Measurements from ENCODE around the gene GRIK3. TPM values are rescaled to one million over a fixed set of nuclear protein-coding genes. Genes with fewer than 3 reads are reported as not detected.

GRIK3 gene
- total and polyA plus RNA-seq, 8 donors, result under 0.01 to 4.9 (median 0.46) TPM; not detected in 1

GRCh38 chr1:36814083-36814482 lies 220.2 kb downstream of the GRIK3 start:
- Histone ChIP-seq H3K27ac (no peak overlapping the region), H3K4me3 (no peak overlapping the region), H3K36me3 (no peaks in the 10 kb centered on the region), H3K4me1 (no peaks in the 10 kb centered on the region), H3K9me3 (no peaks in the 10 kb centered on the region), H3K27me3 (peaks cover 0 to 40% (median 16%) of the 10 kb centered on the region in 3 donors)
- 83 to 88% (median 87%) methylated on average over 7 of the region's 7 CpGs for WGBS, 5 donors
- intact Hi-C loops (cut with DNase I; ENCODE audit: low total_unique reads), result no loop called here
- DNase-seq, result no peak
- TF ChIP-seq, protein P1, sequence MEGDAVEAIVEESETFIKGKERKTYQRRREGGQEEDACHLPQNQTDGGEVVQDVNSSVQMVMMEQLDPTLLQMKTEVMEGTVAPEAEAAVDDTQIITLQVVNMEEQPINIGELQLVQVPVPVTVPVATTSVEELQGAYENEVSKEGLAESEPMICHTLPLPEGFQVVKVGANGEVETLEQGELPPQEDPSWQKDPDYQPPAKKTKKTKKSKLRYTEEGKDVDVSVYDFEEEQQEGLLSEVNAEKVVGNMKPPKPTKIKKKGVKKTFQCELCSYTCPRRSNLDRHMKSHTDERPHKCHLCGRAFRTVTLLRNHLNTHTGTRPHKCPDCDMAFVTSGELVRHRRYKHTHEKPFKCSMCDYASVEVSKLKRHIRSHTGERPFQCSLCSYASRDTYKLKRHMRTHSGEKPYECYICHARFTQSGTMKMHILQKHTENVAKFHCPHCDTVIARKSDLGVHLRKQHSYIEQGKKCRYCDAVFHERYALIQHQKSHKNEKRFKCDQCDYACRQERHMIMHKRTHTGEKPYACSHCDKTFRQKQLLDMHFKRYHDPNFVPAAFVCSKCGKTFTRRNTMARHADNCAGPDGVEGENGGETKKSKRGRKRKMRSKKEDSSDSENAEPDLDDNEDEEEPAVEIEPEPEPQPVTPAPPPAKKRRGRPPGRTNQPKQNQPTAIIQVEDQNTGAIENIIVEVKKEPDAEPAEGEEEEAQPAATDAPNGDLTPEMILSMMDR (IDR thresholded peaks at IDR 0.05), result no peak
- no peak for TF ChIP-seq POLR2AphosphoS5 (IDR thresholded peaks at IDR 0.05)
- TF ChIP-seq POLR2A (IDR thresholded peaks at IDR 0.05), result no peak
- no peak for TF ChIP-seq EP300 (IDR thresholded peaks at IDR 0.05)

DNA sequence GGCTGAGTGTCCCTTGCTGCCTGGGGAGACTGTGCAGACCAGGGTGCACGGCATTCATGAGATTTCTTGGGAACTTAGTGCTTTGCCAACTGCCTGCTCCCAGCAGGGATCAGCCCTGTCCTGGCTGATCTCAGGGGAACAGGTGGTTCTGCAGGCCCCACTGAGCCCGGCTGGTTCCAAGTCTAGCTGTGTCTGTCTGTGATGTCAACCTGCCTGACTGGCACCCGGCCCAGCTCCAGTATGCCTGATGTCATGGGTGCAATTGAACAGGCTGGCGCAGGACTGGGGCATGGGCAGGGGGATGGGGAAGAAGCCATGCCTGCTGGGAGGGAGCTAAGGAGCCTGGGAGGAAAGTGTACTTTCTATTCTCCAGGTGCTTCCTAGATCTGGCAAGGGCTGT lies 227.1 kb downstream of the GRIK3 start:
- Histone ChIP-seq H3K4me1 (no peaks in the 10 kb centered on the region), H3K9me3 (no peaks in the 10 kb centered on the region), H3K36me3 (no peaks in the 10 kb centered on the region), H3K4me3 (no peak overlapping the region), H3K27me3 (peaks cover 0 to 28% (median 4%) of the 10 kb centered on the region in 3 donors), H3K27ac (no peak overlapping the region)
- 37 to 69% (median 62%) methylated on average over 2 to 4 of the region's 4 CpGs for WGBS, 5 donors
- intact Hi-C loops (cut with DNase I; ENCODE audit: low total_unique reads), result no loop called here
- DNase-seq, result peak in 1 of 2 donors; percentile 16
- TF ChIP-seq POLR2A (IDR thresholded peaks at IDR 0.05) (no peak), EP300 (IDR thresholded peaks at IDR 0.05) (no peak), POLR2AphosphoS5 (IDR thresholded peaks at IDR 0.05) (no peak)
- TF ChIP-seq, protein P1 (IDR thresholded peaks at IDR 0.05), result no peak

GRCh38 chr1:36805979-36806640 lies 228.2 kb downstream of the GRIK3 start:
- Histone ChIP-seq H3K9me3 (no peaks in the 10 kb centered on the region), H3K4me1 (no peaks in the 10 kb centered on the region), H3K36me3 (no peaks in the 10 kb centered on the region), H3K27ac (no peak overlapping the region), H3K27me3 (peaks cover 0 to 28% (median 0%) of the 10 kb centered on the region in 3 donors), H3K4me3 (no peak overlapping the region)
- peak in 1 of 2 donors; percentile 41 for DNase-seq
- TF ChIP-seq POLR2A (IDR thresholded peaks at IDR 0.05) (no peak), POLR2AphosphoS5 (IDR thresholded peaks at IDR 0.05) (no peak), EP300 (IDR thresholded peaks at IDR 0.05) (no peak)
- TF ChIP-seq, protein P1 (IDR thresholded peaks at IDR 0.05), result no peak
- 70 to 76% (median 76%) methylated on average over 22 to 29 of the region's 29 CpGs for WGBS, 5 donors
- intact Hi-C loops (cut with DNase I; ENCODE audit: low total_unique reads), result no loop called here

- Histone ChIP-seq H3K27me3 (peaks cover 0 to 27% (median 0%) of the 10 kb centered on the region in 3 donors), H3K9me3 (no peaks in the 10 kb centered on the region), H3K4me3 (no peak overlapping the region), H3K4me1 (no peaks in the 10 kb centered on the region), H3K27ac (no peak overlapping the region), H3K36me3 (no peaks in the 10 kb centered on the region)
- WGBS, 5 donors, result 78 to 84% (median 82%) methylated on average over 16 to 17 of the region's 17 CpGs
- intact Hi-C loops (cut with DNase I; ENCODE audit: low total_unique reads), result no loop called here
- no peak for DNase-seq
- TF ChIP-seq, protein P1 (IDR thresholded peaks at IDR 0.05), result no peak
- TF ChIP-seq POLR2A (IDR thresholded peaks at IDR 0.05) (no peak), EP300 (IDR thresholded peaks at IDR 0.05) (no peak), POLR2AphosphoS5 (IDR thresholded peaks at IDR 0.05) (no peak)
Measured at GRCh38 chr1:36804669-36805314, 229.5 kb downstream of the GRIK3 start.

Measured in stomach (tissue), 9 donors.